Measurements from ENCODE around the gene MBD3L5.
"Not testable (repeated sequence)": the region's sequence is repeated elsewhere in the genome, so short reads cannot be mapped to it uniquely, and the experiment has no call there.

MBD3L5 gene

GRCh38 chr19:7030278-7030677, at the start of gene MBD3L5:
Gene MBD3L5 (plus strand): TSS chr19:7030578. CDS start chr19:7030612, 34 bp downstream.
- not testable (repeated sequence) for DNase-seq

DNA sequence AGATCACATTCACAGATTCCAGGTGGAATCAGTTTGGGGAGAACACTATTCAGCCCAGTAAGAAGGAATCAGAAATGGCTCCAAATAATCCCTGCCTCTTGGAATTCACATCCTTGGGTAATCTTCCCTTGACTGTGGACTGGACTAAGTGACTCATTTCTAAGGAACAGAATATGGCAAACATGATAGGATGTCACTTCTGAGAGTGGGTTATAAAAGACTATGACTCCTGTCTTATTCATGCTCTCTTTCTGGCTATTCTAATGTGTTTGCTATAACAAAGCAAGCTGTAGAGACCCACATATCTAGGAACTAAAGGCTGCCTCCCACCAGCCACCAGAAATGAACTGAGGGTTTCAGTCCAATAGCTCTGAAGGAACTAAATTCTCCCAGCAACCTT, 46.9 kb upstream of the MBD3L5 start:
- DNase-seq: no peak

- DNase-seq: no peak
Observed at GRCh38 chr19:6987850-6988249, 42.5 kb upstream of the MBD3L5 start.

- no peak for DNase-seq
Observed at GRCh38 chr19:6988257-6988656, 42.1 kb upstream of the MBD3L5 start.

- DNase-seq: no peak
Observed at GRCh38 chr19:6995054-6995453, 35.3 kb upstream of the MBD3L5 start.

GRCh38 chr19:6996810-6997209, 33.6 kb upstream of the MBD3L5 start:
- DNase-seq: no peak

GRCh38 chr19:6997679-6998445, 32.5 kb upstream of the MBD3L5 start:
- DNase-seq: no peak

DNA sequence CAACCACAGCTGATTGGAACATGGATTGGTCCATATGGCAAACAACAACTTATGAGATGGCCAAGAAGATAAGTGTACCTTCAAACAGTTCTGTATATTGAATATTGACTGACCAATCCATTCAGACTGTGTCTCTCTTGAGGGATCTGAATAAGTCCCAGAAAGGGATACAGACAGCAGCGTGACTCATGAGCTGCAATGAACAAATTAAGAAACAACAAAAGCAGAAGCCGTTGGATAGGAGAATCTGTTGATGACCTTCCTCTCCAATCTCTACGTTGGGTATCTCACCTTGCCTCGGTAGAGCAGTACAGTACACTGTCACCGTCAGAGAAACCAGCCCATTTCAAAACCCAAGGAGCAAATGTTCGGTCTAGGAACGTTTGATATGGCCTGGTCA, 30.4 kb upstream of the MBD3L5 start:
- DNase-seq: no peak

DNA sequence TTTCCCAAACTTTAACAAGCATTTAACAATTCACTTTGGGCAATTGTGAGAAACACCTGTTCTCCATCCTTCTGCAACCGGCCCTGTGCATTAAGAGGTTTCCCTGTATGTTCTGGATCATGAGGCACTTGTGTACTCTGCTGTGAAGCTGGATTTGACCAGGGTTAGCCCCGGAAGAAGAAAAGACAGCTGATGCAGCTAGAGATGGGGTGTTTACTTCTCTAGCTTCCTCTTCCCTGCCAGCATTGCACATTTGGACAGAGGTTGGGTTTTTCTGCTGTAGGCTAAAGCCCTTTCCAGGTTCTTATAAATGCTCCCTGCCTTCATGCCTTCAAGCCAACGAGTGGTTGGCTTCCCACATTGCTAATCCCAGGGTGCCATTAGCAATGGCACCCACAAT, 30.0 kb upstream of the MBD3L5 start:
- no peak for DNase-seq

GRCh38 chr19:7000816-7001215, 29.6 kb upstream of the MBD3L5 start:
- no peak for DNase-seq

GRCh38 chr19:7004313-7004931, 26.0 kb upstream of the MBD3L5 start:
- DNase-seq: peak in 1 of 3 experiments; percentile 59

DNA sequence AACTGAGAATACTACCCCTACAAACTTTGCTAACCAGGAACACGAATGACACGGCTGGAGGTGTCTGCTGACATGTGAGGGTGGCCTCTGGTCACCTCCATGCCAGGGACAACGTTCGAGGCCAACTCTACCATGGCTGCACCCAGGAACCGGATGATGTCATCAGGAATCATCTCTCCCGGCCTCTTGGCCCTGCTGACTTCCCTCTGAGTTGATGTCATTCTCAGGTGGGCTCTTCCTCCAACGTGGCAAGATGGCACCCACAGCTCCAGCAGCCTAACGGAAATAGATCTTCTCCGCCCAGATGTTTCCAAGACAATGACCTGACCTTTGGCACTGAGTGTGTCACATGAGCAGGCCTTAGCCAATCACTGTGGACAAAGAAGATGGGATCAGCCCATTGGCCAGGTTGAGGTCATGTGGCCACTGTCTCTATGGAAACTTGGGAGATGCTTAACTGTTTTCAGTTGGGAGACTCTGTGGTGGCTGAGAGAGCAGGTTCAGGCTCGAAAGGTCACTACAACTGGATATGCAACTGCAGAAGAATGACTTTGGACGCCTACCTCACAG, 24.2 kb upstream of the MBD3L5 start:
- DNase-seq: peak in 1 of 3 experiments; percentile 5

- no peak for DNase-seq
Observed at GRCh38 chr19:7007859-7008258, 22.5 kb upstream of the MBD3L5 start.

- DNase-seq: no peak
Observed at GRCh38 chr19:7010722-7011593, 19.4 kb upstream of the MBD3L5 start.

GRCh38 chr19:7013678-7014077, 16.7 kb upstream of the MBD3L5 start:
- DNase-seq: no peak

DNA sequence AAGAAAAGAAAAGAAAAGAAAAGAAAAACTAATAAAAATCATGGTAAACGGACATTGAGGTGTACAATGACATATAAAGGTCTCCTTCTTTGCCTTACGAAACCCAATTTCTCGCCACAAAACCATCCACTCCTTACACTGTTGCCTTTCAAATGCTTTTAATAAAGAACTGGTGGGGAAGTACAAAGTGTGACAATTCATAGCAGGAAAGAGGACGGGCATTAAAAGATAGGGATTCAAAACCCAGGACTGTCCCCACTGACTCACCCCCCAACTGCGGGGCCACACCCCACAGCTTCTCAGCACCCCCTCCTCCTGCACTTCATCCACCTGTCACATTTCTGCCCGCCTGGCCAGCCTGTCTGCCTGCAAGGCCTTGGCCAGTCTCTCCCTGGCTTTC, 11.6 kb upstream of the MBD3L5 start:
- no peak for DNase-seq

- DNase-seq: not testable (repeated sequence)
Observed at GRCh38 chr19:7021331-7021730, 9.0 kb upstream of the MBD3L5 start, which contains the start of gene MBD3L2B. Gene MBD3L2B (minus strand): TSS chr19:7021431. CDS start chr19:7021397, 34 bp downstream.

DNA sequence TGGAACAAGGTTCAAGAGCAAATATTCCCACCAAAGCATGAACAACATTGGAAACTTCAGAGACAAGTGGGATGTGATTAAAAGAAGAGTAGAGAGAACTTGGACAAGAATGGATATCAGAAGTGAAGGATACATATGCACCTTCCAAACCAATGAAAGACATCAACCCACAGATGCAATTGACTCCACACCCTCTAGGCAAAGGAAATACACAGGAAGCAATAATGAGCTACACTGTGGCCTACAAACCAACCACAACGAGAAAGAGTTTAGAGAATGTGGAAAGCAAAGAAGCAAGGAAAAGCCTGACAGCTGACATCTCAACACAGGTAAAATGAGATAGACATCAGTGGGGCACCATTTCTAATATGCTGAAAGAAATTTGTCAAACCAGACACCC, 1.6 kb upstream of the MBD3L5 start:
- not testable (repeated sequence) for DNase-seq

GRCh38 chr19:7040079-7040478, 9.7 kb downstream of the MBD3L5 start, which contains the start of gene MBD3L4:
Gene MBD3L4 (minus strand): TSS chr19:7040179. CDS start chr19:7040144, 35 bp downstream.
- not testable (repeated sequence) for DNase-seq

DNA sequence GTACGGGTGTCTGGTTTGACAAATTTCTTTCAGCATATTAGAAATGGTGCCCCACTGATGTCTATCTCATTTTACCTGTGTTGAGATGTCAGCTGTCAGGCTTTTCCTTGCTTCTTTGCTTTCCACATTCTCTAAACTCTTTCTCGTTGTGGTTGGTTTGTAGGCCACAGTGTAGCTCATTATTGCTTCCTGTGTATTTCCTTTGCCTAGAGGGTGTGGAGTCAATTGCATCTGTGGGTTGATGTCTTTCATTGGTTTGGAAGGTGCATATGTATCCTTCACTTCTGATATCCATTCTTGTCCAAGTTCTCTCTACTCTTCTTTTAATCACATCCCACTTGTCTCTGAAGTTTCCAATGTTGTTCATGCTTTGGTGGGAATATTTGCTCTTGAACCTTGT, 11.2 kb downstream of the MBD3L5 start:
- DNase-seq: not testable (repeated sequence)

- not testable (repeated sequence) for DNase-seq
Observed at GRCh38 chr19:7049021-7049420, 18.6 kb downstream of the MBD3L5 start, which contains the start of gene MBD3L2. Gene MBD3L2 (plus strand): TSS chr19:7049321. CDS start chr19:7049374, 53 bp downstream.

DNA sequence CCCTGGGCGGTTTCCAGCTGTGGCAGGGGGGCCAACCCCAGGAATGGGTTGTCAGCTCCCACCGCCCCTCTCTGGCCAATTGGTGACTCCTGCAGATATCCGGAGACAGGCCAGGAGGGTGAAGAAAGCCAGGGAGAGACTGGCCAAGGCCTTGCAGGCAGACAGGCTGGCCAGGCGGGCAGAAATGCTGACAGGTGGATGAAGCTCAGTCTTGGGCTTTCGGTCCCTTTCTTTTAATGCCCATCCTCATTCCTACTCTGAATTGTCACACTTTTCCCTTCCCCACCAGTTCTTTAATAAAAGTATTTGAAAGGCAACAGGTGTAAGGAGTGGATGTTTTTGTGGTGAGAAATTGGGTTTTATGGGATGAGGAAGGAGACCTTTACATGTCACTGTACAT, 21.0 kb downstream of the MBD3L5 start:
- not testable (repeated sequence) for DNase-seq

DNA sequence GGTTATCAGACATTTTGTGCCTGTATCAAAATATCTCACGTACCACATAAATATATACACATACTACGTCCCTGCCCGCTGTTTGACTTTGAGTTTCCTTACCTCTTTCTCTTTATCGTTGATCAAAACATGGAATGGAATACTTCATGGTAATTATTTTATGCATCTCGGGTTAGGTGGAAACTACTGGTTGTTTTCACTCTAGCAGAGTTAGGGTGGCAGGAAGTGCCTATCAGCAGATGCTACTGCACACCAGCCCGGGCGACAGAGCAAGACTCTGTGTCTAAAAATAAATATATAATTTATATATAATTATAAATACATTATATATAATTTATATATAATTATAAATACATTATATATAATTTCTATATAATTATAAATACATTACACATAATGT, 22.5 kb downstream of the MBD3L5 start:
- DNase-seq: not testable (repeated sequence)

Data from NCI-H1417 (cell line).